Ishikawa (cell line): ENCODE measurements around the gene APOBEC3H.

Source experiments
- CEBPB ChIP-seq: IDR thresholded peaks from 2 replicates; pipeline ENCODE4 v1.6.1; 2012
- CREB1 ChIP-seq: IDR thresholded peaks from 2 replicates; pipeline ENCODE4 v1.6.1; 2012; ENCODE audit warnings: low read depth
- EGR1 ChIP-seq: IDR thresholded peaks from 2 replicates; pipeline ENCODE4 v1.6.1; 2012
- EP300 ChIP-seq: IDR thresholded peaks from 2 replicates; pipeline ENCODE4 v1.6.1; 2012; ENCODE audit warnings: borderline replicate concordance
- RAD21 ChIP-seq: IDR thresholded peaks from 2 replicates; pipeline ENCODE4 v1.6.1; 2012; ENCODE audit warnings: low read depth
- TAF1 ChIP-seq: IDR thresholded peaks from 2 replicates; pipeline ENCODE4 v1.6.1; 2012; ENCODE audit warnings: low read depth, mild to moderate bottlenecking
- ZBTB7A ChIP-seq: IDR thresholded peaks from 2 replicates; pipeline ENCODE4 v1.6.1; 2012; ENCODE audit warnings: low read depth
- TF ChIP-seq, protein P1 (sequence below): IDR thresholded peaks from 2 replicates; pipeline ENCODE4 v1.6.1; 2012; ENCODE audit warnings: low read depth, mild to moderate bottlenecking
- TF ChIP-seq, protein P2 (sequence below): IDR thresholded peaks from 2 replicates; pipeline ENCODE4 v1.6.1; 2012

DNA sequence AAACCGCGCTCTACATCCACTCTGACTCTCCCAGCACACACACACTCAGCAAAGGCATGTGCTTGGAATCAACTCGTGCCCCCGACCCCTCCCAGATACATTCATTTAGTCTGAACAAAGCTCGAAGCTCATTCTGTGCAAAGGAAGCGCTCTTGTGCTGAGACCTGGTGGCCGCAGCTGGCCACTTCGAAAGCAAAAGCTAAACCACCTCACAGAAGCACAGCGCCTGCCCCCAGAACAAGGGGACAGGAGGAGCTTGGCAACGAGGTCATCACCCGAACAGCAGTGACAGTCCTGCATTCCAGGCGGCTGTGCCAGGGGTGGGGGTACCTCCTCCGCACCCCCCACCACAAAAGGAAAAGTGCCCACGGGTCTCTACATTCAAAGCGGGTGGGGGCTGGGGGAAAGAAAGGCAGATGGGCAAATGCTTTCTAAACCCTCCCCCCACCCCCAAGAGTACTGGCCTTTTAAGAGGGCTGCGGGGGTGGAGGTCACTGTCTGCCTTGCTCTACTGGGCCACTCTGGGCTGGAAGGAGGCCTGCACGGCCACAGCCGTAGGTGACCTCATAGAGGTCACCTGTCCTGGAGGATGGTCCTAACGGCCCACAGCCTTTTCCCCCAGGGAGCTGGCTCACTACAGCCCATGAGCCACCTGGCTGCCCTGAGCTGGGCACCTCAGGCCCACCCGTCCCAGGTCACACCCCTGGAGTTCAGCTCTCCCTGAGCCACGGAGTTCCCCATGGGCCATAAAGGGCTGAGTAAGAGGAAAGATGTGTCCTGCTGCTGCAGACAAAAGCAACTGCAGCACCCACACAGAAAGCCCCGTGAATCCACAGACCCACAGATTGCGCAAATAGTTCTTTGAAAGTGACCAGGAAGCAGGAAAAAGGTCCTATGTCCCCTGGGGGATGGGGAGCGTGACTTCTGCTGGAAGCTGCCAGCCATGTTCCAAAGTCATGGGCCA, 34.1 kb downstream of the APOBEC3H start:
- TF ChIP-seq EP300 = no peak
- TF ChIP-seq, protein P1, sequence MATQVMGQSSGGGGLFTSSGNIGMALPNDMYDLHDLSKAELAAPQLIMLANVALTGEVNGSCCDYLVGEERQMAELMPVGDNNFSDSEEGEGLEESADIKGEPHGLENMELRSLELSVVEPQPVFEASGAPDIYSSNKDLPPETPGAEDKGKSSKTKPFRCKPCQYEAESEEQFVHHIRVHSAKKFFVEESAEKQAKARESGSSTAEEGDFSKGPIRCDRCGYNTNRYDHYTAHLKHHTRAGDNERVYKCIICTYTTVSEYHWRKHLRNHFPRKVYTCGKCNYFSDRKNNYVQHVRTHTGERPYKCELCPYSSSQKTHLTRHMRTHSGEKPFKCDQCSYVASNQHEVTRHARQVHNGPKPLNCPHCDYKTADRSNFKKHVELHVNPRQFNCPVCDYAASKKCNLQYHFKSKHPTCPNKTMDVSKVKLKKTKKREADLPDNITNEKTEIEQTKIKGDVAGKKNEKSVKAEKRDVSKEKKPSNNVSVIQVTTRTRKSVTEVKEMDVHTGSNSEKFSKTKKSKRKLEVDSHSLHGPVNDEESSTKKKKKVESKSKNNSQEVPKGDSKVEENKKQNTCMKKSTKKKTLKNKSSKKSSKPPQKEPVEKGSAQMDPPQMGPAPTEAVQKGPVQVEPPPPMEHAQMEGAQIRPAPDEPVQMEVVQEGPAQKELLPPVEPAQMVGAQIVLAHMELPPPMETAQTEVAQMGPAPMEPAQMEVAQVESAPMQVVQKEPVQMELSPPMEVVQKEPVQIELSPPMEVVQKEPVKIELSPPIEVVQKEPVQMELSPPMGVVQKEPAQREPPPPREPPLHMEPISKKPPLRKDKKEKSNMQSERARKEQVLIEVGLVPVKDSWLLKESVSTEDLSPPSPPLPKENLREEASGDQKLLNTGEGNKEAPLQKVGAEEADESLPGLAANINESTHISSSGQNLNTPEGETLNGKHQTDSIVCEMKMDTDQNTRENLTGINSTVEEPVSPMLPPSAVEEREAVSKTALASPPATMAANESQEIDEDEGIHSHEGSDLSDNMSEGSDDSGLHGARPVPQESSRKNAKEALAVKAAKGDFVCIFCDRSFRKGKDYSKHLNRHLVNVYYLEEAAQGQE = no peak
- no peak for TF ChIP-seq CEBPB
- TF ChIP-seq, protein P2, sequence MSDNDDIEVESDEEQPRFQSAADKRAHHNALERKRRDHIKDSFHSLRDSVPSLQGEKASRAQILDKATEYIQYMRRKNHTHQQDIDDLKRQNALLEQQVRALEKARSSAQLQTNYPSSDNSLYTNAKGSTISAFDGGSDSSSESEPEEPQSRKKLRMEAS = no peak
- no peak for TF ChIP-seq CREB1
- TF ChIP-seq ZBTB7A = no peak
- no peak for TF ChIP-seq TAF1
- no peak for TF ChIP-seq EGR1
- no peak for TF ChIP-seq RAD21
